A549 (cell line): ENCODE measurements around the gene GAL3ST1. TPM values are rescaled to one million over a fixed set of nuclear protein-coding genes. Genes with fewer than 3 reads are reported as not detected.

Source experiments
- ATAC-seq, 2 experiments: fragments of 200-7000 bp in 1 of 2; fragments of >200 bp in 1 of 2; cut with Nextera tagmentation in 1 of 2; cut with Tn5 transposase in 1 of 2; 3 replicates each; pipeline versions ENCODE4 v1.8.0 to v1.9.1; 2018 to 2020; ENCODE audit warnings: mild to moderate bottlenecking in 1 of 2, moderate library complexity in 1 of 2
- CTCF ChIA-PET: fragments of 300-600 bp; sonication (Branson Sonifier 250); formaldehyde crosslinking; extraction: SDS; loops from one replicate; lab custom pipeline; 2021; ENCODE audit warnings: antibody characterized with exemption, inconsistent platforms; lab: Yijun Ruan, JAX
- POLR2A ChIA-PET: fragments of 350-600 bp; formaldehyde crosslinking; extraction: SDS; loops from one replicate; lab custom pipeline; 2021; ENCODE audit warnings: antibody characterized with exemption, inconsistent platforms; lab: Yijun Ruan, JAX
- DNase-seq, 2 experiments: peaks; one replicate each; pipeline versions ENCODE4 v3.0.0 to v3.0.0-alpha.2; 2011 to 2016; ENCODE audit warnings: low read depth in 1 of 2, low spot score in 1 of 2
- FAIRE-seq: peaks from 2 replicates; lab custom pipeline; 2011; peaks lifted over from hg19 to GRCh38; lab: Jason Lieb, UNC
- H3K27ac ChIP-seq, 2 experiments: fragments of >200 bp; sonication (Bioruptor Twin); formaldehyde crosslinking; 3 replicates each; pipeline ENCODE4 v1.5.1; 2016 to 2017
- H3K4me1 ChIP-seq: fragments of >200 bp; sonication (Bioruptor Twin); formaldehyde crosslinking; 3 replicates; pipeline ENCODE4 v1.6.1; 2016
- H3K4me2 ChIP-seq: fragments of >200 bp; sonication (Bioruptor Twin); formaldehyde crosslinking; 3 replicates; pipeline ENCODE4 v1.6.1; 2016
- H3K4me3 ChIP-seq: fragments of >200 bp; sonication (Bioruptor Twin); formaldehyde crosslinking; 3 replicates; pipeline ENCODE4 v1.5.1; 2016
- H3K9me3 ChIP-seq: fragments of >200 bp; sonication (Bioruptor Twin); formaldehyde crosslinking; 3 replicates; pipeline ENCODE4 v1.6.1; 2016
- BHLHE40 ChIP-seq: IDR thresholded peaks from 2 replicates; pipeline ENCODE4 v1.6.1; 2012; ENCODE audit warnings: low read depth, low read length, inconsistent platforms
- CBX2 ChIP-seq: fragments of 200-600 bp; sonication (generic); IDR thresholded peaks from 2 replicates; pipeline ENCODE4 v1.6.1; 2016; ENCODE audit warnings: low read depth, mild to moderate bottlenecking, borderline replicate concordance
- CHD2 ChIP-seq: fragments of 150-350 bp; IDR thresholded peaks from 2 replicates; pipeline ENCODE4 v1.6.1; 2014; ENCODE audit warnings: low read length; ENCODE audit not compliant: partially characterized antibody
- CHD4 ChIP-seq: fragments of 200-600 bp; sonication (generic); IDR thresholded peaks from 2 replicates; pipeline ENCODE4 v1.6.1; 2016; ENCODE audit warnings: antibody characterized with exemption, mild to moderate bottlenecking, borderline replicate concordance
- EHF ChIP-seq: fragments of 250-450 bp; sonication (Bioruptor Pico); IDR thresholded peaks from 2 replicates; pipeline ENCODE4 v1.5.0; 2020; ENCODE audit warnings: mild to moderate bottlenecking
- EHMT2 ChIP-seq: fragments of 200-600 bp; sonication (generic); IDR thresholded peaks from 2 replicates; pipeline ENCODE4 v1.6.1; 2016; ENCODE audit warnings: antibody characterized with exemption, low read depth, mild to moderate bottlenecking, moderate library complexity
- EP300 ChIP-seq, 2 experiments: fragments of >200 bp; sonication (Bioruptor Twin); formaldehyde crosslinking; IDR thresholded peaks; 2 replicates in 1 of 2; 3 replicates in 1 of 2; pipeline ENCODE4 v1.6.1; 2016 to 2017
- ESRRA ChIP-seq: fragments of 150-350 bp; IDR thresholded peaks from 2 replicates; pipeline ENCODE4 v1.6.1; 2014; ENCODE audit warnings: mild to moderate bottlenecking, low read length, borderline replicate concordance
- FOSB ChIP-seq: fragments of 250-450 bp; sonication (Bioruptor Pico); IDR thresholded peaks from 2 replicates; pipeline ENCODE4 v1.5.0; 2020; ENCODE audit warnings: mild to moderate bottlenecking, moderate library complexity
- FOXS1 ChIP-seq: fragments of 250-450 bp; sonication (Bioruptor Pico); IDR thresholded peaks from 2 replicates; pipeline ENCODE4 v1.5.0; 2020; ENCODE audit warnings: mild to moderate bottlenecking, moderate library complexity
- HOXB5 ChIP-seq: fragments of 250-450 bp; sonication (Bioruptor Pico); IDR thresholded peaks from 2 replicates; pipeline ENCODE4 v1.5.0; 2020; ENCODE audit warnings: mild to moderate bottlenecking, moderate library complexity
- KDM1A ChIP-seq: fragments of 200-600 bp; sonication (generic); IDR thresholded peaks from 2 replicates; pipeline ENCODE4 v1.6.1; 2016; ENCODE audit warnings: low read depth, mild to moderate bottlenecking
- MAFK ChIP-seq: fragments of 450-650 bp; IDR thresholded peaks from 2 replicates; pipeline ENCODE4 v1.6.1; 2014; ENCODE audit not compliant: partially characterized antibody
- NFE2L2 ChIP-seq: fragments of 150-350 bp; conservative IDR thresholded peaks from 2 replicates; pipeline ENCODE4 v1.6.1; 2014; ENCODE audit warnings: low read length
- NR3C1 ChIP-seq: fragments of >200 bp; sonication (Bioruptor Twin); formaldehyde crosslinking; IDR thresholded peaks from 3 replicates; pipeline ENCODE4 v1.6.1; 2017
- SMC3 ChIP-seq: fragments of >200 bp; sonication (Bioruptor Twin); formaldehyde crosslinking; IDR thresholded peaks from 3 replicates; pipeline ENCODE4 v1.6.1; 2018; ENCODE audit warnings: inconsistent platforms
- TP53 ChIP-seq: fragments of 250-450 bp; sonication (Bioruptor Pico); IDR thresholded peaks from 2 replicates; pipeline ENCODE4 v1.5.0; 2021; ENCODE audit warnings: mild to moderate bottlenecking, moderate library complexity
- ZSCAN20 ChIP-seq: fragments of 250-450 bp; sonication (Bioruptor Pico); IDR thresholded peaks from 2 replicates; pipeline ENCODE4 v1.8.0; 2022; ENCODE audit warnings: mild to moderate bottlenecking, moderate library complexity
- WGBS: methylation state at CpG from one replicate; pipeline ENCODE4 v1.1.6; 2017; ENCODE audit errors: missing lambda C conversion rate; 5-methylcytosine and 5-hydroxymethylcytosine counted together
- polyA plus RNA-seq, 4 experiments: library from polyadenylated mRNA; depleted of rRNA in 3 of 4; stranded (reverse); fragments of >200 nt; fragmentation: RNase III in 1 of 4; extraction: RNeasy Plus Mini Kit Qiagen cat#74134 plus additional on column Dnase treatment in 1 of 4; gene quantifications; 2 replicates in 3 of 4; 3 replicates in 1 of 4; pipeline ENCODE4 v1.2.3, GENCODE V29; 2011 to 2017
- TF ChIP-seq, protein P1 (sequence below): IDR thresholded peaks from 2 replicates; pipeline ENCODE4 v1.6.1; 2012; ENCODE audit warnings: low read depth, borderline replicate concordance
- TF ChIP-seq, protein P2 (sequence below): fragments of 250-450 bp; sonication (Bioruptor Pico); IDR thresholded peaks from 2 replicates; pipeline ENCODE4 v1.5.0; 2021; ENCODE audit warnings: mild to moderate bottlenecking, moderate library complexity, borderline replicate concordance
- TF ChIP-seq, protein P3 (sequence below): fragments of 250-450 bp; sonication (Bioruptor Pico); IDR thresholded peaks from 2 replicates; pipeline ENCODE4 v1.5.0; 2020; ENCODE audit warnings: low read depth, mild to moderate bottlenecking, moderate library complexity
- TF ChIP-seq, protein P4 (sequence below): IDR thresholded peaks from 2 replicates; pipeline ENCODE4 v1.6.1; 2012
- TF ChIP-seq, protein P5 (sequence below): fragments of >200 bp; sonication (Bioruptor Twin); formaldehyde crosslinking; IDR thresholded peaks from 2 replicates; pipeline ENCODE4 v1.6.1; 2016

GAL3ST1 gene
- polyA plus RNA-seq, 2 of the 4 experiments (the other 2 are of a cell fraction): 8.7 to 14.0 TPM

DNA sequence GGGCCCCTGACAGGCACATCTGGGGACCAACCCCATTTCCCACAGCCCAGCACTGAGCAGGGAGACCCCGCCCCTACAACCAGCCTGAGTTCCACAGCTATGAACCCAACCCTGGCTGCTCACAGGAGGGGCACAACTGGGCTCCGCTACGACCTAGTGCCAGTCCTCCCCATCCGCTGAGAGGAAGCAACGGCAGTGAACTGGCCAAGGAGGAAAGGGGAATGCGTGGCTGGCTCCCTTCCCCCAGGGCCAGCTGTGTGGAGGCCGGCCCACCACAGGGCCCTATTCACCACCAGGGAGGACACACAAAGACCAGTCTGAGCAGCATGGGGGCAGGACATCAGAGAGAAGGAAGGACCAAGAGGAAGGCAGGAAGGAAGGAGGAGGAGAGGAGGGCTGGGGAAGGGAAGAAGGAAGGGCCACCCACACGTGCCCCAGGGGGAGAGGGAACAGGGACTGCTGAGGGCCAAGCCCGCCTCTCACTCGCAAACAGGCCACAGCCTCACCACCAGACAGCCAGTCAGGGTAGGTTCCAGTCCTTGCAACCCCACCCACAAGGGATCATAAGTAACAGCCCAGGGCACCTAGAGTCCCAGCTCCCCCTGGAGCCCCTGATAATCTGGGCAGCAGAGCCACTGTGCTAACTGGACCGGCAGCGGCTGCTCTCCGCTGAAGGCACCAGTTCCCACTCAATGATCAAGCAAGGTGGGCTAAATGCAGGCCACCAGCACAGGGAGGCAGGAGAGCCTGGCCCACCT is 8.5 kb upstream of the GAL3ST1 start:
- WGBS: 93% methylated on average over 9 of the region's 13 CpGs
- ChIA-PET CTCF (interaction anchor here (0.9 kb wide), 1 partner anchor 16 kb away, joined by 3 read pairs; no protein-coding TSS in a partner anchor), POLR2A (no interaction called here)
- FAIRE-seq: no peak
- no peaks in the 10 kb centered on the region for H3K4me1 ChIP-seq
- H3K4me3 ChIP-seq: no peak overlapping the region
- H3K9me3 ChIP-seq: no peaks in the 10 kb centered on the region
- no peak overlapping the region for H3K27ac ChIP-seq
- no peak overlapping the region for H3K4me2 ChIP-seq
- no peak for ATAC-seq
- DNase-seq: no peak
- TF ChIP-seq, protein P1, sequence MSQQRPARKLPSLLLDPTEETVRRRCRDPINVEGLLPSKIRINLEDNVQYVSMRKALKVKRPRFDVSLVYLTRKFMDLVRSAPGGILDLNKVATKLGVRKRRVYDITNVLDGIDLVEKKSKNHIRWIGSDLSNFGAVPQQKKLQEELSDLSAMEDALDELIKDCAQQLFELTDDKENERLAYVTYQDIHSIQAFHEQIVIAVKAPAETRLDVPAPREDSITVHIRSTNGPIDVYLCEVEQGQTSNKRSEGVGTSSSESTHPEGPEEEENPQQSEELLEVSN: no peak
- TF ChIP-seq, protein P2, sequence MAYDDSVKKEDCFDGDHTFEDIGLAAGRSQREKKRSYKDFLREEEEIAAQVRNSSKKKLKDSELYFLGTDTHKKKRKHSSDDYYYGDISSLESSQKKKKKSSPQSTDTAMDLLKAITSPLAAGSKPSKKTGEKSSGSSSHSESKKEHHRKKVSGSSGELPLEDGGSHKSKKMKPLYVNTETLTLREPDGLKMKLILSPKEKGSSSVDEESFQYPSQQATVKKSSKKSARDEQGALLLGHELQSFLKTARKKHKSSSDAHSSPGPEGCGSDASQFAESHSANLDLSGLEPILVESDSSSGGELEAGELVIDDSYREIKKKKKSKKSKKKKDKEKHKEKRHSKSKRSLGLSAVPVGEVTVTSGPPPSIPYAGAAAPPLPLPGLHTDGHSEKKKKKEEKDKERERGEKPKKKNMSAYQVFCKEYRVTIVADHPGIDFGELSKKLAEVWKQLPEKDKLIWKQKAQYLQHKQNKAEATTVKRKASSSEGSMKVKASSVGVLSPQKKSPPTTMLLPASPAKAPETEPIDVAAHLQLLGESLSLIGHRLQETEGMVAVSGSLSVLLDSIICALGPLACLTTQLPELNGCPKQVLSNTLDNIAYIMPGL (CRISPR knock-in tag): no peak
- TF ChIP-seq TP53 (CRISPR knock-in tag) (no peak), CHD4 (no peak), CBX2 (no peak), MAFK (no peak), CHD2 (no peak), ZSCAN20 (CRISPR knock-in tag) (no peak), EHF (no peak), EP300 (IDR thresholded peaks at IDR 0.05) (no peak), EHMT2 (no peak), NFE2L2 (no peak), BHLHE40 (no peak), NR3C1 (no peak), FOSB (CRISPR knock-in tag) (no peak), SMC3 (no peak)
- TF ChIP-seq, protein P3, sequence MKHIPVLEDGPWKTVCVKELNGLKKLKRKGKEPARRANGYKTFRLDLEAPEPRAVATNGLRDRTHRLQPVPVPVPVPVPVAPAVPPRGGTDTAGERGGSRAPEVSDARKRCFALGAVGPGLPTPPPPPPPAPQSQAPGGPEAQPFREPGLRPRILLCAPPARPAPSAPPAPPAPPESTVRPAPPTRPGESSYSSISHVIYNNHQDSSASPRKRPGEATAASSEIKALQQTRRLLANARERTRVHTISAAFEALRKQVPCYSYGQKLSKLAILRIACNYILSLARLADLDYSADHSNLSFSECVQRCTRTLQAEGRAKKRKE (CRISPR knock-in tag): no peak
- TF ChIP-seq, protein P4, sequence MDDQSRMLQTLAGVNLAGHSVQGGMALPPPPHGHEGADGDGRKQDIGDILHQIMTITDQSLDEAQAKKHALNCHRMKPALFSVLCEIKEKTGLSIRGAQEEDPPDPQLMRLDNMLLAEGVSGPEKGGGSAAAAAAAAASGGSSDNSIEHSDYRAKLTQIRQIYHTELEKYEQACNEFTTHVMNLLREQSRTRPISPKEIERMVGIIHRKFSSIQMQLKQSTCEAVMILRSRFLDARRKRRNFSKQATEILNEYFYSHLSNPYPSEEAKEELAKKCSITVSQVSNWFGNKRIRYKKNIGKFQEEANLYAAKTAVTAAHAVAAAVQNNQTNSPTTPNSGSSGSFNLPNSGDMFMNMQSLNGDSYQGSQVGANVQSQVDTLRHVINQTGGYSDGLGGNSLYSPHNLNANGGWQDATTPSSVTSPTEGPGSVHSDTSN: no peak
- TF ChIP-seq, all 56 proteins: peak for 0

DNA sequence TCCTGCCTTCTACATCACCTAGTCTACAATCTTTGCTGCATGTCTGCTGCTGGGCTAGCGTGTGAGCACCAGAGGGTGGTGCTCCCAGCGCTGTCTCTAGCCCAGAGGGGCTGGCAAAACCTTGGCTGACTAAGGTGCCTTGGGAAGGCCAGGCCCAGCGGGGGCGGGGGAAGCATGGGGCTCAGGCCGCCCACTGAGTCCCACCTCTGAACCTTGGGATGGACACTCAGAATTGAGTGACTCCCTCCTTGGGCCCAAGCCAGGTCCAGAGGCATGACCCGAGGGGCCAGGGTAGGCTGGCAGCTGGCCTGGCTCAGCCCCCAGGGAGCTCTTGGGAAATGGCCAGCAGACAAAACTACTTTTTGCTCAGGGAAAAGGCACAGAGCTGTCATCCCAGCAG is 7.6 kb upstream of the GAL3ST1 start:
- H3K9me3 ChIP-seq: no peaks in the 10 kb centered on the region
- DNase-seq (no peak), FAIRE-seq (no peak), ATAC-seq (no peak)
- whole genome bisulfite sequencing: 81% methylated on average over 3 of the region's 6 CpGs
- CTCF ChIA-PET: interaction anchor here (1.0 kb wide), 1 partner anchor 51 kb away, joined by 3 read pairs; no protein-coding TSS in a partner anchor
- H3K4me3 ChIP-seq: no peak overlapping the region
- POLR2A ChIA-PET: no interaction called here
- H3K4me1 ChIP-seq: no peaks in the 10 kb centered on the region
- H3K4me2 ChIP-seq: no peak overlapping the region
- no peak overlapping the region for H3K27ac ChIP-seq
- no peak for TF ChIP-seq HOXB5
- no peak for TF ChIP-seq MAFK
- no peak for TF ChIP-seq ZSCAN20 (CRISPR knock-in tag)
- TF ChIP-seq, protein P5, sequence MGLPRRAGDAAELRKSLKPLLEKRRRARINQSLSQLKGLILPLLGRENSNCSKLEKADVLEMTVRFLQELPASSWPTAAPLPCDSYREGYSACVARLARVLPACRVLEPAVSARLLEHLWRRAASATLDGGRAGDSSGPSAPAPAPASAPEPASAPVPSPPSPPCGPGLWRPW: no peak
- TF ChIP-seq KDM1A: no peak
- no peak for TF ChIP-seq ESRRA
- no peak for TF ChIP-seq FOXS1 (CRISPR knock-in tag)
